Cardiac muscle cell (in vitro differentiated cells and primary cell): ENCODE results near the gene CDC42BPB. TPM values are rescaled to one million over a fixed set of nuclear protein-coding genes. Genes with fewer than 3 reads are reported as not detected.

Experiments used
- DNase-seq, 2 donors: peaks; one replicate each; pipeline versions ENCODE4 v3.0.0 to v3.0.0-alpha.2; 2010 to 2017; ENCODE audit warnings: low read depth in 1 of 2, low spot score in 1 of 2
- H3K27ac ChIP-seq: fragments of 200-600 bp; sonication (generic); 2 replicates; pipeline ENCODE4 v1.5.1; 2016
- H3K27me3 ChIP-seq: fragments of 200-600 bp; sonication (generic); 2 replicates; pipeline ENCODE4 v1.6.0; 2016; ENCODE audit warnings: control low read depth
- H3K36me3 ChIP-seq: fragments of 200-600 bp; sonication (generic); 2 replicates; pipeline ENCODE4 v1.5.1; 2016; ENCODE audit warnings: control low read depth
- H3K4me1 ChIP-seq: fragments of 200-600 bp; sonication (generic); 2 replicates; pipeline ENCODE4 v1.8.1; 2017; ENCODE audit warnings: low read depth, mild to moderate bottlenecking, mixed run types
- H3K4me3 ChIP-seq: fragments of 200-600 bp; sonication (generic); 2 replicates; pipeline ENCODE4 v1.5.1; 2016; ENCODE audit warnings: mild to moderate bottlenecking
- H3K9me3 ChIP-seq: fragments of 200-600 bp; sonication (generic); 2 replicates; pipeline ENCODE4 v1.5.1; 2017; ENCODE audit warnings: low read depth, mild to moderate bottlenecking, control low read depth
- CTCF ChIP-seq: IDR thresholded peaks from 2 replicates; pipeline ENCODE4 v1.5.1; 2012; ENCODE audit warnings: low read depth, mild to moderate bottlenecking, low read length
- polyA plus RNA-seq: library from polyadenylated mRNA; unstranded; fragments of >200 nt; fragmentation: Nextera tagmentation; extraction: Ambion mirVana; gene quantifications from 2 replicates; pipeline ENCODE4 v1.2.1, GENCODE V29; 2016
- total RNA-seq: library from RNA; depleted of rRNA; stranded (reverse); fragments of >200 nt; gene quantifications from 2 replicates; pipeline ENCODE4 v1.2.3, GENCODE V29; 2016

CDC42BPB gene
- total and polyA plus RNA-seq, 2 experiments from 2014 or later = 18.9 to 91.6 TPM

DNA sequence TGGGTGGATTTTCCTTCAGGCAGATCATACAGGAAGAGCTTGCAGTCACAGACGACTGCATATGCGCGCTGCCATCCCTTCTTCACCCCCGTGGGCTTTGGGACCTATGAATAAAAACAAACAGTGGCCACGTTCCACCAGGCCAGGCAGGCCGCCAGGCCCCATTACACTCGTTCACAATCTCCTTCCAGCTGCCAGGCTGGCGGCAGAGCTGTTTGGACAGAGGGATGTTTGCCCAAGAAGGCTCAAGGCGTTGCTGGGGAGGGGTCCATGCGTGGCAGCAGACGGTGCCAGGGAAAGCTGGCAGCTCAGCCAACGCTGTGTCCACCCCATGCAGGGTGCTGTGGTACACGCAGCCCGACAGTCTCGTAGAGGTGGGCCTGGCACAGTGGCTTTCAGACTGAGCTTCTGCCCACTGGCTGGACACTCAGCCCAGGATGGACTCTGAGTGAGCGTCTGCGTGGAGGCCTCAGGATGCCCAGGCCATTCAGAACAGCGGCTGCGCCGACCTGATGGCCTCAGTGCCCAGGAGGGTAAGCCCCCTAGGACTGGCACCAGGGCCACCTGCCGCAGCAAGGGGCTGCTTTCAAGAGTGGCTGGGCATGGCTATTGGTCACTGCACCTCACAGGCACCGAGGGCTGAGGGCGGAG is 107.4 kb downstream of the CDC42BPB start:
- Histone ChIP-seq H3K36me3 (peaks cover 41% of the 10 kb centered on the region), H3K9me3 (no peaks in the 10 kb centered on the region), H3K27ac (no peak overlapping the region), H3K27me3 (no peaks in the 10 kb centered on the region), H3K4me1 (peaks cover 12% of the 10 kb centered on the region), H3K4me3 (no peak overlapping the region)
- no peak for TF ChIP-seq CTCF
- DNase-seq = no peak

DNA sequence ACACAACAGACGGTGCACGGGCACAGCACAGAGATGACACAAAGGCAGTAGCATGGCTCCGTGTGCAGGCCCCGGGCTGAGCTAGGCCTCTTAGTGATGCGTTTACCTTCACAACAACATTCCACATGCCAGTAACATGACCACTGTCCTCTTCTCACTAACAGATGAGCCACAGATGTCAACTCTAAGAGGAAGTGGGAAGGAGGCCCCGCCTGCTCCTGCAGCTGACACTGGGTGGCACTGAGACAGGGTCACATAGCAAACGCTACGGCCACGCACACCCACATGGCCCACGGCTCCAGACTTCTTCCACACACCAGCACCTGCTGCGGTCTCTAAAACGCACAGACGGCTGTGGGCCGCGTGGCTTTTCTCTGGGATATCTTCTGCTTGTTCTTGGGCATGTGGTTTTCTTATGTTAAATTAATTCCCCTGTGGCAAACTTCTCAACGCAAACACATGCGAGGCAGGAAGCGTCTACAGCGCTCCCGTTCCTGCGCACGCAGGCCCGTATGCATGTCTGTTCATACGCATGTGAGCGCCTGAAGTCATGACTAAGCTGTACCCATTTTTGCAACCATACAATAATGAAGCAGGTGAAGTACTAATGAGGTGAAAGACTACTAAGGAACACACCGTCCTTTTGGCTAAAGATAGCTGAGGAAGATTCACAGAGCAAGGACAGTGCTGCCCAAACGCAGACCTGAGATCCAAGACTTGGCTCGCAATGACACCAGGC is 108.1 kb downstream of the CDC42BPB start:
- Histone ChIP-seq H3K4me1 (peaks cover 12% of the 10 kb centered on the region), H3K4me3 (no peak overlapping the region), H3K36me3 (peaks cover 40% of the 10 kb centered on the region), H3K27me3 (no peaks in the 10 kb centered on the region), H3K27ac (no peak overlapping the region), H3K9me3 (no peaks in the 10 kb centered on the region)
- DNase-seq = no peak
- TF ChIP-seq CTCF = no peak

GRCh38 chr14:102948698-102949061 is 108.7 kb downstream of the CDC42BPB start:
- Histone ChIP-seq H3K4me3 (no peak overlapping the region), H3K27ac (no peak overlapping the region), H3K4me1 (peaks cover 12% of the 10 kb centered on the region), H3K36me3 (peaks cover 41% of the 10 kb centered on the region), H3K27me3 (no peaks in the 10 kb centered on the region), H3K9me3 (no peaks in the 10 kb centered on the region)
- no peak for TF ChIP-seq CTCF
- no peak for DNase-seq

- no peak for TF ChIP-seq CTCF
- Histone ChIP-seq H3K9me3 (no peaks in the 10 kb centered on the region), H3K4me1 (peaks cover 9% of the 10 kb centered on the region), H3K27me3 (no peaks in the 10 kb centered on the region), H3K36me3 (peaks cover 41% of the 10 kb centered on the region), H3K4me3 (no peak overlapping the region), H3K27ac (no peak overlapping the region)
- DNase-seq = no peak
These were observed 109.8 kb downstream of the CDC42BPB start for GRCh38 chr14:102947321-102948103.

- no peak overlapping the region for H3K27ac ChIP-seq
- no peak for TF ChIP-seq CTCF
- H3K36me3 ChIP-seq = peaks cover 41% of the 10 kb centered on the region
- no peaks in the 10 kb centered on the region for H3K27me3 ChIP-seq
- no peaks in the 10 kb centered on the region for H3K9me3 ChIP-seq
- H3K4me3 ChIP-seq = no peak overlapping the region
- no peak for DNase-seq
- peaks cover 6% of the 10 kb centered on the region for H3K4me1 ChIP-seq
These were observed 111.8 kb downstream of the CDC42BPB start for GRCh38 chr14:102945346-102946130.
